ENCODE results near the gene C8B.

The C8B gene

DNA sequence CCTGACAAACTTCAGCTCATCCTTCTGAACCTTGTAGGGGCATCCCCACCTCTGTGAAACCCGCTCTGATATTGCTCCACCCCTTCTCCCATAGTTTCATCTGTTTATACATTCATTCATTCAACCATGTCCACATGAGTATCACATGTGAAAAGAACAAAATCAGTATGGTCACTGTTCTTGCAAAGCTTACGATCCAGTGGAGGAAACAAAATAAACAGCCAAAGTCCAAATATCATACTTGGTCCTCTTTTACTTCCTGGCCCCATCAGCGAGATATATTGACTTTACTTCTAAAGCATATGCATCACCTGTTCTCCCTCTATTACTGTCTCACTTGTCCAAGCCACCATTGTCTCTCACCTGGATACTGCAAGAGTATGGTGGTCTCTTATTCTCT, 75.6 kb downstream of the C8B start:
- DNase-seq, result no peak

DNA sequence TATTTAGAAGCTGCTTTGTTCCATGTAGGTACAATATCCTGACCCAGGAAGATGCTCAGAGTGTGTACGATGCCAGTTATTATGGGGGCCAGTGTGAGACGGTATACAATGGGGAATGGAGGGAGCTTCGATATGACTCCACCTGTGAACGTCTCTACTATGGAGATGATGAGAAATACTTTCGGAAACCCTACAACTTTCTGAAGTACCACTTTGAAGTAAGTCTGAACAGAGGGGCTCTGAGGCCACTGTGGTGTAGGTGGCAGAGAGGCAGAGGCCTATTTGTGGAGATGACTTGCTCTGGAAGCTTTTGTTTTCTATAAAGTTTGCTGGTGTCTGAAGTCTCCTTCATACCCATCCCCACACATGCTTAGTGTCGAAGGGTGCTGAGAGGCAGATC, 84.4 kb downstream of the C8B start:
- no peak for DNase-seq

DNA sequence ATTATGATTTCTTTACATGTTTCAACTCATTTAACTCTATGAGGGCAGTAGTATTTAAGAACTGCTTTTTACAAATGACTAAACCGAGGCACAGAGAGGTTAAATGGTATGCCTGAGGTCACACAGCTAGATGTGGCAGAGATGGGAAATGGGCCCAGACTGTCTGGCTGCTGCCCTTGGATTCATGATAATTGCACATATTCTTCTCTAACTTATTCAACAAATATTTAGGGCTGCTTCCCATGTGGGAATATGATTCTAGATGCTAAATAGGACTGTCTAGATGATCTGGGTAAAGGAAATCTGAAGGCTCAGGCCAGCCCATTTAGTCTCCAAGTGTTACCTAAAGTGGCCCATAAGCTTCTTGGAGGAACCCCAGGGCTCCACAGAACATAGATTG, 85.0 kb downstream of the C8B start:
- no peak for DNase-seq
